HepG2 (cell line): ENCODE measurements around the gene MRPL37. TPM values are rescaled to one million over a fixed set of nuclear protein-coding genes. Genes with fewer than 3 reads are reported as not detected.

Source experiments
- ARNT ChIP-seq: fragments of 450-650 bp; IDR thresholded peaks from 2 replicates; pipeline ENCODE4 v1.6.1; 2017
- DNMT1 ChIP-seq: sonication (generic); formaldehyde crosslinking; IDR thresholded peaks from 2 replicates; pipeline ENCODE4 v1.5.1; 2020; ENCODE audit warnings: mild to moderate bottlenecking, missing genetic modification reagents
- NR1H2 ChIP-seq: sonication (generic); formaldehyde crosslinking; IDR thresholded peaks from 2 replicates; pipeline ENCODE4 v1.8.1; 2022; ENCODE audit warnings: low read depth, missing genetic modification reagents, borderline replicate concordance
- RAD21 ChIP-seq: fragments of 450-650 bp; formaldehyde crosslinking; IDR thresholded peaks from 2 replicates; pipeline ENCODE4 v1.5.0; 2020; ENCODE audit warnings: mild to moderate bottlenecking
- SMARCC2 ChIP-seq: fragments of 450-650 bp; IDR thresholded peaks from 2 replicates; pipeline ENCODE4 v1.6.1; 2017; ENCODE audit warnings: antibody characterized with exemption, mild to moderate bottlenecking
- THYN1 ChIP-seq: sonication (generic); formaldehyde crosslinking; IDR thresholded peaks from 2 replicates; pipeline ENCODE4 v1.8.1; 2023; ENCODE audit warnings: low read depth, mild to moderate bottlenecking, moderate library complexity, missing genetic modification reagents, borderline replicate concordance
- ZEB1 ChIP-seq: IDR thresholded peaks from 2 replicates; pipeline ENCODE4 v1.6.1; 2012; ENCODE audit warnings: mild to moderate bottlenecking, low read depth, inconsistent platforms; ENCODE audit not compliant: insufficient replicate concordance
- ZNF121 ChIP-seq: sonication (generic); formaldehyde crosslinking; IDR thresholded peaks from 2 replicates; pipeline ENCODE4 v1.5.0; 2020; ENCODE audit warnings: mild to moderate bottlenecking, missing genetic modification reagents
- polyA plus RNA-seq, 8 experiments: library from polyadenylated mRNA; depleted of rRNA in 3 of 8; stranded (reverse) in 7 of 8; unstranded in 1 of 8; fragments of >200 nt; fragmentation: Illumina TruSeq in 4 of 8; extraction: Trizol in 4 of 8; gene quantifications; 2 replicates each; pipeline versions ENCODE4 v1.2.1 to v1.2.3, GENCODE V29; 2011 to 2016; ENCODE audit warnings: low read depth in 4 of 8, missing spikeins in 1 of 8, mixed read lengths in 1 of 8; ENCODE audit not compliant: insufficient read depth in 1 of 8
- total RNA-seq, 5 experiments: library from RNA; depleted of rRNA; stranded (reverse); fragments of >200 nt; fragmentation: Illumina TruSeq; extraction: Trizol; gene quantifications; 2 replicates each; pipeline ENCODE4 v1.2.3, GENCODE V29; 2016; ENCODE audit warnings: low read depth in 1 of 5
- TF ChIP-seq, protein P1 (sequence below): fragments of 450-650 bp; IDR thresholded peaks from 2 replicates; pipeline ENCODE4 v1.6.1; 2017; ENCODE audit warnings: mild to moderate bottlenecking
- TF ChIP-seq, protein P2 (sequence below): sonication (generic); formaldehyde crosslinking; IDR thresholded peaks from 2 replicates; pipeline ENCODE4 v1.5.0; 2020; ENCODE audit warnings: mild to moderate bottlenecking, missing genetic modification reagents, borderline replicate concordance

The MRPL37 gene
- total and polyA plus RNA-seq, 2 of the 13 experiments (the other 11 are each of a cell fraction or from before 2014, with no cell fraction given), result 31.7 to 127 TPM

GRCh38 chr1:54191525-54191924, 8.4 kb upstream of the MRPL37 start (continued):
- no peak for TF ChIP-seq ZEB1
- TF ChIP-seq ZNF121 (CRISPR knock-in tag), result no peak
- TF ChIP-seq SMARCC2, result no peak
- TF ChIP-seq RAD21 (CRISPR knock-in tag), result no peak
- no peak for TF ChIP-seq NR1H2 (CRISPR knock-in tag)
- no peak for TF ChIP-seq ARNT
- no peak for TF ChIP-seq DNMT1 (CRISPR knock-in tag)
- TF ChIP-seq THYN1 (CRISPR knock-in tag), result no peak
- TF ChIP-seq, protein P1, sequence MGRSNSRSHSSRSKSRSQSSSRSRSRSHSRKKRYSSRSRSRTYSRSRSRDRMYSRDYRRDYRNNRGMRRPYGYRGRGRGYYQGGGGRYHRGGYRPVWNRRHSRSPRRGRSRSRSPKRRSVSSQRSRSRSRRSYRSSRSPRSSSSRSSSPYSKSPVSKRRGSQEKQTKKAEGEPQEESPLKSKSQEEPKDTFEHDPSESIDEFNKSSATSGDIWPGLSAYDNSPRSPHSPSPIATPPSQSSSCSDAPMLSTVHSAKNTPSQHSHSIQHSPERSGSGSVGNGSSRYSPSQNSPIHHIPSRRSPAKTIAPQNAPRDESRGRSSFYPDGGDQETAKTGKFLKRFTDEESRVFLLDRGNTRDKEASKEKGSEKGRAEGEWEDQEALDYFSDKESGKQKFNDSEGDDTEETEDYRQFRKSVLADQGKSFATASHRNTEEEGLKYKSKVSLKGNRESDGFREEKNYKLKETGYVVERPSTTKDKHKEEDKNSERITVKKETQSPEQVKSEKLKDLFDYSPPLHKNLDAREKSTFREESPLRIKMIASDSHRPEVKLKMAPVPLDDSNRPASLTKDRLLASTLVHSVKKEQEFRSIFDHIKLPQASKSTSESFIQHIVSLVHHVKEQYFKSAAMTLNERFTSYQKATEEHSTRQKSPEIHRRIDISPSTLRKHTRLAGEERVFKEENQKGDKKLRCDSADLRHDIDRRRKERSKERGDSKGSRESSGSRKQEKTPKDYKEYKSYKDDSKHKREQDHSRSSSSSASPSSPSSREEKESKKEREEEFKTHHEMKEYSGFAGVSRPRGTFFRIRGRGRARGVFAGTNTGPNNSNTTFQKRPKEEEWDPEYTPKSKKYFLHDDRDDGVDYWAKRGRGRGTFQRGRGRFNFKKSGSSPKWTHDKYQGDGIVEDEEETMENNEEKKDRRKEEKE, result no peak
- TF ChIP-seq, protein P2, sequence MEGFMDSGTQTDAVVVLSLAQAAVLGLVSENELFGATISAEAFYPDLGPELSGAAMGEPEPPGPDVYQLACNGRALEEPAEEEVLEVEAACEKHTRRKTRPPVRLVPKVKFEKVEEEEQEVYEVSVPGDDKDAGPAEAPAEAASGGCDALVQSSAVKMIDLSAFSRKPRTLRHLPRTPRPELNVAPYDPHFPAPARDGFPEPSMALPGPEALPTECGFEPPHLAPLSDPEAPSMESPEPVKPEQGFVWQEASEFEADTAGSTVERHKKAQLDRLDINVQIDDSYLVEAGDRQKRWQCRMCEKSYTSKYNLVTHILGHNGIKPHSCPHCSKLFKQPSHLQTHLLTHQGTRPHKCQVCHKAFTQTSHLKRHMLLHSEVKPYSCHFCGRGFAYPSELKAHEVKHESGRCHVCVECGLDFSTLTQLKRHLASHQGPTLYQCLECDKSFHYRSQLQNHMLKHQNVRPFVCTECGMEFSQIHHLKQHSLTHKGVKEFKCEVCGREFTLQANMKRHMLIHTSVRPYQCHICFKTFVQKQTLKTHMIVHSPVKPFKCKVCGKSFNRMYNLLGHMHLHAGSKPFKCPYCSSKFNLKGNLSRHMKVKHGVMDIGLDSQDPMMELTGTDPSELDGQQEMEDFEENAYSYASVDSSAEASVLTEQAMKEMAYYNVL, result no peak
